HCT116 (cell line): ENCODE measurements around the gene MBNL2.

Experiments
- CEBPB ChIP-seq: IDR thresholded peaks from 2 replicates; pipeline ENCODE4 v1.6.1; 2012; ENCODE audit warnings: low read depth
- POLR2AphosphoS5 ChIP-seq: IDR thresholded peaks from 2 replicates; pipeline ENCODE4 v1.6.1; 2011; ENCODE audit warnings: mild to moderate bottlenecking, low read depth, low read length, moderate library complexity
- SIN3A ChIP-seq: IDR thresholded peaks from 2 replicates; pipeline ENCODE4 v1.6.1; 2012; ENCODE audit warnings: low read depth
- ZFX ChIP-seq: fragments of 450-650 bp; IDR thresholded peaks from 2 replicates; pipeline ENCODE4 v1.6.1; 2017
- TF ChIP-seq, protein P1 (sequence below), 3 experiments: fragments of 200-600 bp in 1 of 3; sonication (generic) in 1 of 3; IDR thresholded peaks in 2 of 3; conservative IDR thresholded peaks in 1 of 3; 2 replicates each; pipeline ENCODE4 v1.5.1; 2012 to 2017; ENCODE audit warnings: low read depth in 2 of 3, low read length in 2 of 3, antibody characterized with exemption in 1 of 3, borderline replicate concordance in 1 of 3, control low read depth in 1 of 3, mild to moderate bottlenecking in 1 of 3, mixed read lengths in 1 of 3, mixed run types in 1 of 3, moderate library complexity in 1 of 3; ENCODE audit not compliant: insufficient read depth in 1 of 3
- TF ChIP-seq, protein P2 (sequence below): IDR thresholded peaks from 2 replicates; pipeline ENCODE4 v1.6.1; 2011; ENCODE audit warnings: mild to moderate bottlenecking, low read length, moderate library complexity; ENCODE audit not compliant: insufficient replicate concordance; ENCODE audit errors: extremely low read depth
- TF ChIP-seq, protein P3 (sequence below): IDR thresholded peaks from 2 replicates; pipeline ENCODE4 v1.6.1; 2012

DNA sequence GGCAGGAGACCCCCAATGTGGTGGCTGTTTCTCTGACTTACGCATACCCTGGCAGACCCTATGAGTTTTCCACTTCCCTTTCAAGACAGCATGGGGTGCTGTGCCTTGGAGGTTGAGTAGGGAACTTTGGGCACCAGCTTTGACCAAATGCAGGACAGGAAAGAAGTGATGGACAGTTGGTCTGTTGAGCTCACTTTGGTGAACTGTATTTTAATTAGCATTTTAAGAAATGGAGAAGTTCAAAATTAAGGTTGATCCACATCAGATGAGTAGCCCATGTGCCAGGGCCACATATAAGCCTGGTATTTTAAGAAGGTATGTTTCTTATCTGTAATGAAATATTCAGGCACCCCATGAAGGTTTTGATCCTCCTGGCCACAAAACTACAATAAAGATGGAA, 165.8 kb downstream of the MBNL2 start:
- TF ChIP-seq ZFX (no peak), SIN3A (no peak), POLR2AphosphoS5 (no peak), CEBPB (no peak)
- TF ChIP-seq, protein P1, sequence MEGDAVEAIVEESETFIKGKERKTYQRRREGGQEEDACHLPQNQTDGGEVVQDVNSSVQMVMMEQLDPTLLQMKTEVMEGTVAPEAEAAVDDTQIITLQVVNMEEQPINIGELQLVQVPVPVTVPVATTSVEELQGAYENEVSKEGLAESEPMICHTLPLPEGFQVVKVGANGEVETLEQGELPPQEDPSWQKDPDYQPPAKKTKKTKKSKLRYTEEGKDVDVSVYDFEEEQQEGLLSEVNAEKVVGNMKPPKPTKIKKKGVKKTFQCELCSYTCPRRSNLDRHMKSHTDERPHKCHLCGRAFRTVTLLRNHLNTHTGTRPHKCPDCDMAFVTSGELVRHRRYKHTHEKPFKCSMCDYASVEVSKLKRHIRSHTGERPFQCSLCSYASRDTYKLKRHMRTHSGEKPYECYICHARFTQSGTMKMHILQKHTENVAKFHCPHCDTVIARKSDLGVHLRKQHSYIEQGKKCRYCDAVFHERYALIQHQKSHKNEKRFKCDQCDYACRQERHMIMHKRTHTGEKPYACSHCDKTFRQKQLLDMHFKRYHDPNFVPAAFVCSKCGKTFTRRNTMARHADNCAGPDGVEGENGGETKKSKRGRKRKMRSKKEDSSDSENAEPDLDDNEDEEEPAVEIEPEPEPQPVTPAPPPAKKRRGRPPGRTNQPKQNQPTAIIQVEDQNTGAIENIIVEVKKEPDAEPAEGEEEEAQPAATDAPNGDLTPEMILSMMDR (IDR thresholded peaks at IDR 0.05 in 2 of 3, conservative IDR thresholded peaks at IDR 0.05 in 1 of 3; ENCODE audit: borderline replicate concordance in 1 of 3, insufficient read depth in 1 of 3, low read depth in 2 of 3, low read length in 2 of 3) = no peak
- TF ChIP-seq, protein P2, sequence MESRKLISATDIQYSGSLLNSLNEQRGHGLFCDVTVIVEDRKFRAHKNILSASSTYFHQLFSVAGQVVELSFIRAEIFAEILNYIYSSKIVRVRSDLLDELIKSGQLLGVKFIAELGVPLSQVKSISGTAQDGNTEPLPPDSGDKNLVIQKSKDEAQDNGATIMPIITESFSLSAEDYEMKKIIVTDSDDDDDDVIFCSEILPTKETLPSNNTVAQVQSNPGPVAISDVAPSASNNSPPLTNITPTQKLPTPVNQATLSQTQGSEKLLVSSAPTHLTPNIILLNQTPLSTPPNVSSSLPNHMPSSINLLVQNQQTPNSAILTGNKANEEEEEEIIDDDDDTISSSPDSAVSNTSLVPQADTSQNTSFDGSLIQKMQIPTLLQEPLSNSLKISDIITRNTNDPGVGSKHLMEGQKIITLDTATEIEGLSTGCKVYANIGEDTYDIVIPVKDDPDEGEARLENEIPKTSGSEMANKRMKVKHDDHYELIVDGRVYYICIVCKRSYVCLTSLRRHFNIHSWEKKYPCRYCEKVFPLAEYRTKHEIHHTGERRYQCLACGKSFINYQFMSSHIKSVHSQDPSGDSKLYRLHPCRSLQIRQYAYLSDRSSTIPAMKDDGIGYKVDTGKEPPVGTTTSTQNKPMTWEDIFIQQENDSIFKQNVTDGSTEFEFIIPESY = no peak
- TF ChIP-seq, protein P3, sequence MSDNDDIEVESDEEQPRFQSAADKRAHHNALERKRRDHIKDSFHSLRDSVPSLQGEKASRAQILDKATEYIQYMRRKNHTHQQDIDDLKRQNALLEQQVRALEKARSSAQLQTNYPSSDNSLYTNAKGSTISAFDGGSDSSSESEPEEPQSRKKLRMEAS = no peak
